ENCODE data around the gene BCLAF1. TPM values are rescaled to one million over a fixed set of nuclear protein-coding genes. Genes with fewer than 3 reads are reported as not detected.
"Not testable (repeated sequence)": the region's sequence is repeated elsewhere in the genome, so short reads cannot be mapped to it uniquely, and the experiment has no call there.

BCLAF1 gene
- total RNA-seq, 1 experiment from 2014 or later: 77.7 TPM

DNA sequence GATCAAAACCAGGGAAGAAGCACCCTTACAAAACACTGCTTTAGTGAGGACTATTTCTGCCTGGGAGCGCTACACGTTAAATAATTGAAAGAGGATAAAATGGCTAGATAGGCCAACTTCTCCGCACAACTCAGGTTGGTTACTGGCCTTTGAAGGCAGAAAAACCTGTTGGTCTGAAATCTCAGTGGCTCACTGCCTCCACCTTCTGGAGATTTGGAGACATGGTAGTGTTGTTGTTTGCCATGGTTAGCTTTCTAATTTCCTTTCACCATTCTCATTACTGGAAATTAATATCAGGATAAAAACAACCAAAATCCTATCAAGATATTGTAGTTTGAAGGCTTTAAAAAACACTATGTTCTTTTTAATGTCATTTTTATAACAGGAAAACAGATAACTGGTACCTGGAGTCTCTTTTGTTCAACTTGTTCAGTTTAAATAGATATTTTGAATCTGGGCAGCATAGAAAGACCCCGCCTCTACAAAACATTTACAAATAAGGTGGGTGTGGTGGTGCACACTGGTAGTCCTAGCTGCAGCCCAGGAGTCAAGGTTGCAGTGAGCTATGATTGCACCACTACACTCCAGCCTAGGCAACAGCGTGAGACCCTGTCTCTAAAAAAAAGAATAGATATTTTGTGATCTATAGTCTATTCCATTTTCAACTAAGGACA is 27.5 kb upstream of the BCLAF1 start:
- in situ Hi-C loops (cut with HindIII; ENCODE audit: low pct_unique_long_range_greater_than_20kb, low sequenced_read_pairs): no loop called here
- DNase-seq (ENCODE audit: low read depth, low spot score): peak; percentile 78

DNA sequence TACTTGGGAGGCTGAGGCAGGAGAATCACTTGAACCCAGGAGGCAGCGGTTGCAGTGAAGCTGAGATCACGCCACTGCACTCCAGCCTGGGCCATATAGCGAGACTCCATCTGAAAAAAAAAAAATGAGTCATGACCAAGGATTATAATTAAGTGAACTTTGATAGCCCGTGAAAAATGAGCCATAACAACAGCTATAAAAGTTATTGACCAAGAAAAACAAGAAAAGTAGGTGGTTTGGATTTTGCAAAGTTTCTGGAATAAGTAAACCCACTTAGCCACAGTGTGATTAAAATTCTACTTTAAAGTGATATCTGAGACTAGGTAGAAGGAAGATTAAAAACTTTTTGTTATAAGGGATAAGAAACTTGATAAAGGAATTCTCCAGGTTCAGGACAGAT is 25.9 kb upstream of the BCLAF1 start:
- no peak for DNase-seq (ENCODE audit: low read depth, low spot score)
- in situ Hi-C loops (cut with HindIII; ENCODE audit: low pct_unique_long_range_greater_than_20kb, low sequenced_read_pairs): no loop called here

DNA sequence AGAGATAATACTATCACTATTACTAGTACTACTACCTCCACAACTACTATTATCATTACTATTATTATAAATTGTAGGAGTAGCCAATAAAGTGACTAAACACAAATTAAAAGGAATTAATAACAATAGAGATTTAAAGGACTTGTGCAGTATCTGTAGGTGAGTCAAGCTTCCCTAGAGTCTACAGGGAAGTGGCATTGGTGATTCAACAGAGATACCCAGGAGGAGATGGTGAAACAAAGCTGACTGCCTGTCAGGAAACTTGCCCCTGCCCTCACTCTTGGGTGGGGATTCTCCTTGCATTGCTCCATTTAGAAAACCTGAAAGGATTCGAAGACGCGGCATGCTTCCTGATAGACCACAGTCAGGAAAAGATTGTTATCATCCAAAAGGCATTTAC is 23.3 kb upstream of the BCLAF1 start:
- DNase-seq (ENCODE audit: low read depth, low spot score): no peak
- in situ Hi-C loops (cut with HindIII; ENCODE audit: low pct_unique_long_range_greater_than_20kb, low sequenced_read_pairs): no loop called here

DNA sequence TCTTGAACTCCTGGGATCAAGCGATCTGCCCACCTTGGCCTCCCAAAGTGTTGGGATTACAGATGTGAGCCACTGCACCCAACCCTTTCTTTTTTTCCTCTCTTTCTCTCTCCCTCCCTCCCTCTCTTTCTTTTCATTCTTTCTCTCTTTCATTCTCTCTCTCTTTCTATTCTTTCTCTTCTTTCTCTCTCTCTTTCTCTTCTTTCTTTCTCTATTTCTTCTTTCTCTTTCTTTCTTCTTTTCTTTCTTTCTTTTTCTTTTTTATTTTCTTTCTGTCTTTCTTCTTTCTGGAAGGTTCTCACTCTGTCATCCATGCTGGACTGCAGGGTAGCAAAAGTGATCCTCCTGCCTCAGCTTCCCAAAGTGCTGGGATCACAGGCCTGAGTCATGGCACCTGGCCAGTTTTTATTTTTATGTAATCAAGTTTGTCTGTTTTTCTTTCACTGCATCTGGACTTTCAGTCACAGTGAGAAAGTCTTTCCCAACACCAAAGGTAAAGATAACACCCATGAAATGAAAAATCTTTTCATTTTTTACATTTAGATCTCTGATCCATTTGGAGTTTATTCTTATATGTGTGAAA is 20.2 kb upstream of the BCLAF1 start:
- in situ Hi-C loops (cut with HindIII; ENCODE audit: low pct_unique_long_range_greater_than_20kb, low sequenced_read_pairs): no loop called here
- no peak for DNase-seq (ENCODE audit: low read depth, low spot score)

DNA sequence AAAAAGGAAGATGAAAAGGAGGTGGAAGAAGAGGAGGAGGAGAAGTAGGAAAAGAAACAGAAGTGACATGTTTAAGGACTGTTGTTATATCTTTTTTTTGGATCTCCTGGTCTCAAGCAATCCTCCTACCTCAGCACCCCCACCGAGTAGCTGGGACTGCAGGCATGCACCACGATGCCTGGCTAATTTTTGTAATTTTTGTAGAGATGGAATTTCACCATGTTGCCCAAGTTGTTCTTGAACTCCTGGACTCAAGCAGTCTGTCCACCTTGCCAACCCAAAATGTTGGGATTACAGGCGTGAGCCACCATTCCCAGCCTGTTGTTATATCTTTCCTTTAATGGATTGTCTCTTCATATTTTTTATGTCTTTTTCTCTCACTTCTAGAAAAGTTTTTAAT is 19.5 kb upstream of the BCLAF1 start:
- no peak for DNase-seq (ENCODE audit: low read depth, low spot score)
- in situ Hi-C loops (cut with HindIII; ENCODE audit: low pct_unique_long_range_greater_than_20kb, low sequenced_read_pairs): no loop called here

DNA sequence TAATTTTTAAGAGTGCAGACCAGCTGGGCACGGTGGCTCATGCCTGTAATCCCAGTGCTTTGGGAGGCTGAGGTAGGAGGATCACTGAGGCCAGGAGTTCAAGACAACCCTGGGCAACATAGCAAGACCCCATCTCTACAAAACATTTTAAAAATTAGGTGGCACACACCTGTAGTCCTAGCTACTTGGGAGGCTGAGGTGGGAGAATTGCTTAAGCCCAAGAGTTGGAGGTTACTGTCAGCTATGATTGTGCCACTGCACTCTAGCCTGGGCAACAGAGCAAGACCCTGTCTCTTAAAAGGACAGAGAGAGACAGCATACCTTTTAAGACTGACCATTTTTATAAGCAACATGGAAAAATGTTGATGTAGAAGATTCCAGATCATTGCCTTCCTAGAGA is 18.8 kb upstream of the BCLAF1 start:
- in situ Hi-C loops (cut with HindIII; ENCODE audit: low pct_unique_long_range_greater_than_20kb, low sequenced_read_pairs): not testable (repeated sequence)

DNA sequence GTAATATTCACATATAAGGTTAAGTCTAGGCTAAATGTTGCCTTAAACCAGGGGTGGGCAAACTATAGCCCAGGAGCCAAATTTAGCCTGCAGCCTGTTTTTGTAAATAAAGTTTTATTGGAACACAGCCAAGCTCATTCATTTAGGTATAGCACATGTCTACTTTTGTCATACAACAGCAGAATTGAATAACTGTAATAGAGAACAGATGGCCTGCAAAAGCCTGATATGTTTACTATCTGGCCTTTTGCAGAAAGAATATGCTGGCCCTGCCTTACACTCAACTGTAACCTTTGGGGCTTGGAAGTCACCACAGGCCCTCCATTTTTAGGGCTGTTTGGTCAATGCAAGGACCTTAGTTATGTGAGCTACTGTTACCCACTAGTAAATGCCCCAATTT is 17.7 kb upstream of the BCLAF1 start:
- in situ Hi-C loops (cut with HindIII; ENCODE audit: low pct_unique_long_range_greater_than_20kb, low sequenced_read_pairs): no loop called here
- no peak for DNase-seq (ENCODE audit: low read depth, low spot score)

More for the DNA sequence above, 18.8 kb upstream of the BCLAF1 start:
- DNase-seq (ENCODE audit: low read depth, low spot score): not testable (repeated sequence)

DNA sequence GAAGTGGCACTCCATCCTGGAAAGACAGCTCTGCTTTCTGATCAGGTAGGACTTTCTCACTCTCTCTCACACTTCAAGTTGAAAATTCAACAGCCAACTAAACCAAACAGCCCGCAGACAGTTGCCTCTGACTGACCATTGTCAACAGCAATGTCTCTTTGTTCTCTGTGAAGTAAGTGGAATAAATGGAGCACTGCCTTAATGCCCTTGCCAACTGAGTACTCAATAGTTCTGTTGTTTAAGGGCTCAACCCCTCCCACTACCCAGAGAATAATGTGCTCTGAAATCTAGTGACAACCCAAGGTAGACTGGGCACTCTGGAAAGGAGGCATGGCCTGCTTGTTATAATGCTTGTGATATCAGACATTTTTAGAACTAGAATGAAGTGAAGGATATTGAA is 16.8 kb upstream of the BCLAF1 start:
- in situ Hi-C loops (cut with HindIII; ENCODE audit: low pct_unique_long_range_greater_than_20kb, low sequenced_read_pairs): no loop called here
- DNase-seq (ENCODE audit: low read depth, low spot score): peak; percentile 77

DNA sequence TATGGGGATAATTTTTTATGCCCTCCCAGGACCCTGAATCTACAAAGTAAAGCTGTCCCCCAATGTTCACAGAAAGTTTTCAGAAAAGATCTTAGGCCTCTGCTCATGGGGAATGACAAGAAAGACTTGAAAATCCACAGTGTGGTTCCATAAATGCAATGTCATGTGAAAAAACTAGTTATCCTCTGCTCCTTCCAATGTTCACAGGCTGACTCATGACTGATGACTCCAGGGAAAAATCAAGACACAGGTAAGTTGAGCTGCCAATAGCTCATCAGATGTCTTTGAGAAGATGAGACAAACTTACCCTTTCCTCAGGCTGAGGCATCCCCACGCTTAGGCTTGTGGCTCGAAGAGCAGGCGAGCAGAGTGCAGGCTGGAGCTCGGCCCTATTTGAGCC is 14.8 kb upstream of the BCLAF1 start:
- DNase-seq (ENCODE audit: low read depth, low spot score): no peak
- in situ Hi-C loops (cut with HindIII; ENCODE audit: low pct_unique_long_range_greater_than_20kb, low sequenced_read_pairs): no loop called here

DNA sequence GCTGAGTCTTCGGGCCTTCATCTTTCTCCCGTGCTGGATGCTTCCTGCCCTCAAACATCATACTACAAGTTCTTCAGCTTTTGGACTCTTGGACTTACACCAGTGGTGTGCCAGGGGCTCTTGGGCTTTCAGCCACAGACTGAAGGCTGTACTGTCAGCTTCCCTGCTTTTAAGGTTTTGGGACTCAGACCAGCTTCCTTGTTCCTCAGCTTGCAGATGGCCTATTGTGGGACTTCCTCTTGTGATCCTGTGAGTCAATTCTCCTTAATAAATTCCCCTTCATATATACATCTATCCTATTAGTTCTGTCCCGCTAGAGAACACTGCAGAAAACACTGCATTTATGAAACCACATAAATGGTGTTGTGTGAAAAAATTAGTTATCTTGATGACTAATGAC is 13.9 kb upstream of the BCLAF1 start:
- in situ Hi-C loops (cut with HindIII; ENCODE audit: low pct_unique_long_range_greater_than_20kb, low sequenced_read_pairs): no loop called here
- no peak for DNase-seq (ENCODE audit: low read depth, low spot score)

DNA sequence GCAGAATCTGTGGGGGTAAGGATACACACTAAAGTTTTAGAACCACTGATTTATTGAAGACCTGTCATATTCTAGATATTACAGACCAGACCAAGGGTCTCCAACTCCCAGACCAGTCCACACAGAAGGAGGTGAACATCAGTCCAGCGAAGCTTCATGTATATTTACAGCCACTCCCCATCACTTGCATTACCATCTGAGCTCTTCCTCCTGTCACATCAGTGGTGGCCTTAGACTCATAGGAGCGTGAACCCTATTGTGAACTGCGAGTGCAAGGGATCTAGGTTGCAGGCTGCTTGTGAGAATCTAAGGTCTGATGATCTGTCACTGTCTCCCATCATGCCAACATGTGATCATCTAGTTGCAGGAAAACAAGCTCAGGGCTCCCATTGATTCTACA is 5.0 kb upstream of the BCLAF1 start:
- in situ Hi-C loops (cut with HindIII; ENCODE audit: low pct_unique_long_range_greater_than_20kb, low sequenced_read_pairs): no loop called here
- DNase-seq (ENCODE audit: low read depth, low spot score): no peak

DNA sequence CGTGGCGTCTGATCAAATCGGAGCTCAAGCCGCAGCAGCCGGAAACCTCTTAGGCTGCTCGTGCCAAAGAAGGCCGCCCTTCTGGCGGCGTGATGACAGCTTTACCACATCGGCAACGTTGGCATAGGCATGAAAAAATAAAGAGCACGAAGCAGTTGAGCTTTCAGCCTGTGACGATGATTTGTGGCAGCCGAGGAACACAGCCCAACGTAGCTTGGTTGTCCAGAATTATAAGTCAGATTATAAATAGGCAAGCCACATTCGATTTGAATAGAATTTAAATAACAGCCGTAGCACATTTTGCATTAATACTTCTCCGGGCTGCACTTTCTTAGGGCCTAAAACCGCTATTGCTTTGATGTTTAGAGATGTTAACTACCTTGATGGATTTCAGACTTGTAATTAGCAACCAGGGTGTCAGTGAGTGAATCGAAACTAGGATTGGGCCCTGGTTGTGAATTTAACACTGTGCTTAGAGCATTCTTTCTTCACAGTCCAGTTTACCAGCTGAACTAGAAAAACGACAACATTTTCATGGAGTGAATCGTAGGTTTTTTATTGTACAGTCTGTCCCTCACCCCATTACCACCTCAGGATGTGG is 864 bp upstream of the BCLAF1 start:
- DNase-seq (ENCODE audit: low read depth, low spot score): peak; percentile 67
- in situ Hi-C loops (cut with HindIII; ENCODE audit: low pct_unique_long_range_greater_than_20kb, low sequenced_read_pairs): no loop called here

DNA sequence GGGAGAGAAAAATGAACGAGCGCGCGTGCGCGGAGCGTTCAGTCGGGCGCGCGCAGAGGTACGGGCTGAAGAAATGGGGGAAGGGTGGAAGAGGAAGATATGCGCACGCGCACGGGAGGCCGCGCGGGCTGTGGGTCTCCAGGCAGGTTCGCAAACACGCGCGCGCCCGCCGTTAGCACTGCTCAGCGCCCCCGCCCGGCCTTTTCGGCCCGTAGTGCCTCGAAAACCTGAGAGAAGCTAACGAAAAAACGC is 393 bp downstream of the BCLAF1 start:
- in situ Hi-C loops (cut with HindIII; ENCODE audit: low pct_unique_long_range_greater_than_20kb, low sequenced_read_pairs): no loop called here

DNA sequence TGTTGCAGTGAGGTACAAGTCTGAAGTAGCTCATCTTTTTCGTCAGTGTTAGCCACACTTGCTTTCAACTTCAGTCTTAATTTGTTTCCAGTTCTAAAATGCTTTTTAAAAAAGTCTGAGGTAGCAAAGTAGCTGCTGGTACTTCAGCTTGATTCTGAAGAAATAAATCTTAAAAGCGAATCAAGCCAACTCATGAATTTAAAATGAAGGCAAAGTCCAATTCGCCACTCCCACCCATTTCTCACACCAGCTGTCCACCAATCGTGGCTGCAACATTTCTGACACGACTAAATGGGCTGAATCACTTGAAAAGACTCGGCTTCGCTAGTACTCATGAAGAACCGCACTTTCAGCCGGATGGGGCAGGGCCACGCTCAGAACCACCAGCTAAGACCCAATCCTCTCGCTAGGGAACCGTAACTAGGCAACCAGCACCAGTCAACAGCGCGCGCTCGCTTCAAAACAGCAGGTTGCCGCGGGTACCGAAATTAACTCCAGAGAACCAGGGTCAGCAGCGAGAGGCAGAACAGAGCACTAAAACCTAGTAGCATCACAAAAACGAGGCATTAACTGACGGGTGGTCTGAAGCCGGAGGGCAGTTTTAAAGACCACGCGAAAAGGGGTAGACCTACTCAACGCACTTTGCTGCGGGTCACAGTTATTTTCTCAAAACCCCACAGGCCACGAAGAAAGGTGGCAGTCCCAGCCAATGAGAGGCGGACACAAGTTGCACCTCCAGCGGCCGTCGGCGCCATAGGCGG is 900 bp downstream of the BCLAF1 start:
- in situ Hi-C loops (cut with HindIII; ENCODE audit: low pct_unique_long_range_greater_than_20kb, low sequenced_read_pairs): no loop called here

More for the DNA sequence above, 393 bp downstream of the BCLAF1 start:
- DNase-seq (ENCODE audit: low read depth, low spot score): no peak

DNA sequence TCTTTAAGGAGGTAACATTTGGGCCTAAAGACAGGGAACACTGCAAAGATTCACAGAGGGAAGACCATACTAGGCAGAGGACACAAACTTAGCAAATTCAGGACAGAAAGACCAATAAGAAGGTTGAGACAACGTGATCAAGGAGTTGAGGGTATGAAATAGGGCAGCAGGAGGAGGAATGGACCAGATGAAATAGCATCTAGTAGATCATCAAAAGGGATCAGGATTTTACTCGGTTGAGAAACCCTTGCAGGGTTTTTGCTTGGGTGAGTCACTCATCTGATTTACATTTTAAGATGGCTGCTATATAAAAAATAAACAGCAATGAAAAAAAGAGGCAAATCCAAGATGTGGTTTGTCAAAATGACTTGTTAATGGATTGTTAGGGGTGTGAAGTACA is 4.7 kb downstream of the BCLAF1 start:
- in situ Hi-C loops (cut with HindIII; ENCODE audit: low pct_unique_long_range_greater_than_20kb, low sequenced_read_pairs): no loop called here
- DNase-seq (ENCODE audit: low read depth, low spot score): no peak

More for the DNA sequence above, 900 bp downstream of the BCLAF1 start:
- DNase-seq (ENCODE audit: low read depth, low spot score): peak; percentile 90

DNA sequence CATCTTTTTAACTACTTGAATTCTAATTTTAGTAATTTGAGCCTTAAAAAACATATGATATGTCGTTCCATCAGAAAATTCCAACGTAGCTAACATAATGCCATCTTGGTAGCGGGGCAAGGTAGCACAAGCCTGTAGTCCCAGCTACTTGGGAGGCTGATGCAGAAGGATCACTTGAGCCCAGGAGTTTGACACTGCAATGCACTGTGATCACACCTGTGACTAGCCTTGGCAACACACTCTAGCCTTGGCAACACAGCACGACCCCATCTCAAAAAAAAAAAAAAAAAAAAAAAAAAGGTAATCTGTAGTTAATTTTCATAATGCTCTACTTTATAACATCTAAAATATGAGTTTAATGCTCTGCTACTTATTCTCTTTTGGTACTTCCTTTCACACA is 6.7 kb downstream of the BCLAF1 start:
- in situ Hi-C loops (cut with HindIII; ENCODE audit: low pct_unique_long_range_greater_than_20kb, low sequenced_read_pairs): no loop called here
- no peak for DNase-seq (ENCODE audit: low read depth, low spot score)

DNA sequence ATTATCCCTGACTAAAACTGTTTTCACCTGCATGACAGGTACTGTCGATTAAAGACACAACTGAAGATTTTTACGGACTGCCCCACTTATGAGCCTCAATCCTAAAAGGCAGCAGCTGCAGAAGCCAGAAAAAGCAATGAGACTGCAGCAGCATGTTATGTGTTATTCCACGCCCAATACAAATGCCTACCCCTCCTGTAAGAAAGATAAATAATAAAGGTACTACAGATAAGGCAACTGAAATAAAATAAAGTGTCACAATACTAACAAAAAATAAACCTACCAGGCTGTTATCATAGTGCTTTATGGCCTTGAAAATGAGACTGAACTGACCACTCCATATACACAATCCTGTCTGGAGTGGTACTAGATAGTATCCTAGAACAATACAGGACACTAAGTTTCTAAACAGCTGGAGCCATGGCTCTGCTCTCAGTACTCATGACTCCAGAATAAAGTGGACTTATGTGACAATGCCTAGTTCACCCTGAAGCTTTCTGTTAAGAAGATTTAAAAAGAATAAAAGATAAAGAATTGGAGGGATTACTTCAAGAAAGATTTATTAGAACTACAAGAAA is 9.5 kb downstream of the BCLAF1 start:
- DNase-seq (ENCODE audit: low read depth, low spot score): no peak
- in situ Hi-C loops (cut with HindIII; ENCODE audit: low pct_unique_long_range_greater_than_20kb, low sequenced_read_pairs): no loop called here

DNA sequence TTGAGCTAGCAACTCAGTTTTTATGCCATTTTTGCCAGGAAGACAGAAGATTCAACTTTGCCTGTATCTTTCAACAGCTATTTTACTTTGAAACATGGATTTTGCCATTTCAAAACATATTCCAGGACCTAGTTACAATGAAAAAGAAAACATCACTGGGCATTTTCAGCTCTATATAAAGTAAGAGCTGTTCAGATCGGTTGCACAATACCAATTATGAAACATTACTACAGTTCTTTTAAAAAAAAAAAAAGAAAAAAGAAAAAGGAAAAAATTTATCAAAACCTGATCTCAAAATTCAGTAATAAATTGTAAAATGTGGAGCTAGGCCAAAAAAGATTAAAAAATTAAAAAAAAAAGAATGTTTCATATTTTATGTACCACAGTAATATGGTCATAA is 15.6 kb downstream of the BCLAF1 start:
- in situ Hi-C loops (cut with HindIII; ENCODE audit: low pct_unique_long_range_greater_than_20kb, low sequenced_read_pairs): no loop called here
- DNase-seq (ENCODE audit: low read depth, low spot score): no peak

Data from SK-MEL-5 (cell line).